GM13976 (cell line): Measurements from ENCODE around the gene ACAA2.

Source experiments
- DNase-seq: peaks from one replicate; pipeline ENCODE4 v3.0.0; 2012; ENCODE audit warnings: low spot score
- in situ Hi-C: fragments of 300-500 bp; cut with MboI; formaldehyde crosslinking; loops from one replicate; pipeline ENCODE4 v1.12.0; 2022; ENCODE audit warnings: low sequenced_read_pairs, mixed read lengths, inconsistent platforms; ENCODE audit not compliant: unreplicated experiment
- TF ChIP-seq, protein P1 (sequence below): IDR thresholded peaks from 2 replicates; pipeline ENCODE4 v1.5.1; 2012; ENCODE audit warnings: borderline replicate concordance, mild to moderate bottlenecking; ENCODE audit not compliant: insufficient read depth; ENCODE audit errors: extremely low read depth, missing control alignments, control extremely low read depth

The ACAA2 gene

DNA sequence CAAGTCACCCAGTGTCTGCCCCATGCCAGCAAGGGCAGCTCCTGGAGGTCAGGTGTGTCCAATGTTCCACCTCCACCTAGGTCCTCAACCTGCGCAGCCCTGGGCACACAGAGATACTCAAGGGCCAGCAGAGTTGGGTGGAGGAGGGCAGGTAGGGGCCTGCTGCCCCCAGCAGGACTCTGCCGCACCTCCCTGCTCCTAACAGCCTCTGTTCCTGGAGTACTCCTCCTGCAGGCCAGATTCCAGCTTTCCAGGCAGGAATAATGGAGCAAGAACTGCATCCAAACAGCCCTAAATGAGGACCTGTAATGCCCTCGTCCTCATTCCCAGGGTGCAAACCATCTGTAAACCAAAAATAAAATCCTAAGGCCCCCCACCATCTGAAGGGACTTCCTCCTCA, 44.4 kb upstream of the ACAA2 start:
- in situ Hi-C loops, result loop anchor here (10.0 to 25.0 kb wide), 2 partner anchors 343 to 1170 kb away; no protein-coding TSS in a partner anchor
- TF ChIP-seq, protein P1, sequence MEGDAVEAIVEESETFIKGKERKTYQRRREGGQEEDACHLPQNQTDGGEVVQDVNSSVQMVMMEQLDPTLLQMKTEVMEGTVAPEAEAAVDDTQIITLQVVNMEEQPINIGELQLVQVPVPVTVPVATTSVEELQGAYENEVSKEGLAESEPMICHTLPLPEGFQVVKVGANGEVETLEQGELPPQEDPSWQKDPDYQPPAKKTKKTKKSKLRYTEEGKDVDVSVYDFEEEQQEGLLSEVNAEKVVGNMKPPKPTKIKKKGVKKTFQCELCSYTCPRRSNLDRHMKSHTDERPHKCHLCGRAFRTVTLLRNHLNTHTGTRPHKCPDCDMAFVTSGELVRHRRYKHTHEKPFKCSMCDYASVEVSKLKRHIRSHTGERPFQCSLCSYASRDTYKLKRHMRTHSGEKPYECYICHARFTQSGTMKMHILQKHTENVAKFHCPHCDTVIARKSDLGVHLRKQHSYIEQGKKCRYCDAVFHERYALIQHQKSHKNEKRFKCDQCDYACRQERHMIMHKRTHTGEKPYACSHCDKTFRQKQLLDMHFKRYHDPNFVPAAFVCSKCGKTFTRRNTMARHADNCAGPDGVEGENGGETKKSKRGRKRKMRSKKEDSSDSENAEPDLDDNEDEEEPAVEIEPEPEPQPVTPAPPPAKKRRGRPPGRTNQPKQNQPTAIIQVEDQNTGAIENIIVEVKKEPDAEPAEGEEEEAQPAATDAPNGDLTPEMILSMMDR, result no peak
- no peak for DNase-seq

DNA sequence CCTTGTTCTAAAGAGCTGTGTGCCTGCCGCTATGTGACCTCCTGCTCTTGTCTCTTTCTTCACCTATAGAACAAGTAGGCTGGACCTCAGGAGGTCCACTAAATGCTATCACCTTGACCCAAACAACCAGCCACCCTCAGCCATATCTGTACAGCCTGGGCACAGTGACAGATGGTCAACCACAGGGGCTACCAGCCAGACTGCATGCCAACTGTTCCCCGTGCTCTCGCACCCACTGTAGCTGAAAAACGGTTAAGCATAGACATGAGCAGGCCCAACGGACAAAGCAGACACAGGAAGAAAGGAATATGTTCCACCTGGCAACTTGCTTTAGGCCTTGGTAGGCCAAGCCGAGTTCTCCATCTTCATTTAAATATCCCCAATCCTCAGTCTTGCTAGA, 43.2 kb upstream of the ACAA2 start:
- in situ Hi-C loops, result loop anchor here (10.0 to 25.0 kb wide), 2 partner anchors 342 to 1169 kb away; no protein-coding TSS in a partner anchor
- no peak for DNase-seq
- TF ChIP-seq, protein P1, result no peak

DNA sequence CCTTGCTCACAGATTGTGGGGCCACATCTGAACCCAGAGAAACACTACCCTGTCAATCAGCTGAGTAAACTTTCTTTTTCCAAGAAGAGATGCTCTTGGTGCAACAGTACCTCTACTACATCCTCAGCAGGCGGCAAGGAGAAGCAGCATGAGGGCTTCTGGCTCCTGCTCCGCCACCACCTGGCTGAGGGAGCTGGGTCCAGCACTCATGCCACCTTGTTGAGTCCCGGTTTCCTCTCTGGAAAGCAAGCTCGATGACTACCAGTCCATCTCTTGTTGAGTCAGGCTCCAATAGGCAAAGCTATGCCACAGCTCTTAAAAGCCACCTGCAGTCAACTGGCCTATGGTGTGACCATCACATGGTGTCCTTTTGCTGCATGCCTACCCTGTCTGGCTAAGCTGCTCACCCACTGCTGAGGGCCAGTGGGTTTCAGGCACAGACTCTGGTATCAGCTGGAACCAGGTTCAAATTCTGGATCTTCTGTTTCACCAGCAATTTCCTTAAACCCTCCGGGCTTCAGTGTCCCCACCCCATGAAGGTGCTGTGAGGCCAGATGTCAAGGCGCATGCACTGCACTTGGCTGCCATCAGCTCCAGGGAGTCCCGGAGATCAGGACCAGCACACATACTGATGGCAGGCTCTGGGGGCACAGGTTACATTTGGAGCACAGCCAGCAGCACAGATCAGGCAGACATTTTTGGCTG, 42.5 kb upstream of the ACAA2 start:
- TF ChIP-seq, protein P1, result no peak
- DNase-seq, result no peak
- in situ Hi-C loops, result loop anchor here (10.0 to 25.0 kb wide), 2 partner anchors 341 to 1169 kb away; no protein-coding TSS in a partner anchor

- TF ChIP-seq, protein P1, result no peak
- DNase-seq, result no peak
- in situ Hi-C loops, result loop anchor here (10.0 to 25.0 kb wide), 2 partner anchors 340 to 1167 kb away; no protein-coding TSS in a partner anchor
Observed at GRCh38 chr18:49854681-49855080, 41.3 kb upstream of the ACAA2 start.

GRCh38 chr18:49853436-49853835, 40.1 kb upstream of the ACAA2 start:
- TF ChIP-seq, protein P1, result no peak
- DNase-seq, result no peak
- in situ Hi-C loops, result loop anchor here (10.0 to 25.0 kb wide), 2 partner anchors 339 to 1166 kb away; no protein-coding TSS in a partner anchor

GRCh38 chr18:49853011-49853410, 39.7 kb upstream of the ACAA2 start:
- in situ Hi-C loops, result loop anchor here (10.0 to 25.0 kb wide), 2 partner anchors 338 to 1166 kb away; no protein-coding TSS in a partner anchor
- no peak for DNase-seq
- TF ChIP-seq, protein P1, result no peak

DNA sequence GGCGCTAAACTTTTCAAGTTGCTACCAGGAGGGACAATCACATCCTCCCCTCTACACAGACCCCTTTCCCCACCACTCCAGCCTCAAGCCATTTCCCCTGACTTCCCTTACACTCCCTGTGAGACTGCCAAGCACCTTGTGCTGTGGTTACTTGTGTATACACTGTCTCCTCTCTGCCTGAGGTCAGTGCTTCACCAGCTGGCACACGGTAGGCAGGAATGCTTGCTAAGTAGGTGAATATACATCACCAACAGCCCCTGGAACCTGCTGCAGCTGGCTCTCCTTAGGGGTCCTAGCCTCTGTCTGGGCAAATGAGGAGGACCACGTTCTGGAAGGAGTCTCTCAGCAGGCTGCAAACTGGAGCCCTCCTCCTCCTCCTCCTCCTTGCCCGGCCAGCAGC, 38.3 kb upstream of the ACAA2 start:
- in situ Hi-C loops, result loop anchor here (10.0 to 25.0 kb wide), 2 partner anchors 337 to 1164 kb away; no protein-coding TSS in a partner anchor
- DNase-seq, result no peak

More for the DNA sequence above, 38.3 kb upstream of the ACAA2 start:
- TF ChIP-seq, protein P1, result no peak
